NCI-H2196 treated with DMSO at 0.1 percent for 48 hours (cell line): ENCODE data around the gene GKN1.
"Not testable (repeated sequence)": the region's sequence is repeated elsewhere in the genome, so short reads cannot be mapped to it uniquely, and the experiment has no call there.

Experiments
- DNase-seq: peaks from one replicate; lab custom pipeline; 2025; ENCODE audit not compliant: unreplicated experiment; lab: John Stamatoyannopoulos, UW

Gene GKN1

DNA sequence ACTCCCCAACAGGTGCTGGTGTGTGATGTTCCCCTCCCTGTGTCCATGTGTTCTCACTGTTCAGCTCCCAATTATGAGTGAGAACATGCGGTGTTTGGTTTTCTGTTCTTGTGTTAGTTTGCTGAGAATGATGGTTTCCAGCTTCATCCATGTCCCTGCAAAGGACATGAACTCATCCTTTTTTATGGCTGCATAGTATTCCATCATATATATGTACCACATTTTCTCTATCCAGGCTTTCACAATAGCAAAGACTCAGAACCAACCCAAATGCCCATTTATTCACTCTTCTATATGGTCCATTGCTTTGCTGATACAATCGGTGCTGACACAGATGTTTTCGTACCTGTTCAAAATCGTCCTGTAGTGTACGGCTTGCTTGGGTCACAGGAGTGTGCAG lies 19.0 kb upstream of the GKN1 start:
- not testable (repeated sequence) for DNase-seq

DNA sequence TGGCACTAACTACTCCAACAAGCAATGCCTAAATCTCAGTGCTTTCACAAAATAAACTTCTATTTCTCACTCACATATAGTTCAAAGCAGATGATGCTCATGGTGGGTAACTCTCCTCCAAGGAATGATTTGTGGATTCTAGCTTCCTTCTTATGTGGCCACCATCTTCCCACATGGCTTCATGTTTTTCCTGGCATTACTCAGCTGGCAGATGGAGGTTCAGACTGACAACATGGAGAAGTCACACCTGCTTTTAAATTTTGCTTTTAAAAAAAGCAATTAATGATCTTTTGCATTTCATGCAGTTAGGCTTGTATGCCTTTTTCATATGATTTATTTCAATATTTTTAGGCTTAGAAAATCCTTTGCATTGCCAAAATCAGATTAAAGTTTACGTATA lies 15.4 kb upstream of the GKN1 start:
- DNase-seq: no peak

DNA sequence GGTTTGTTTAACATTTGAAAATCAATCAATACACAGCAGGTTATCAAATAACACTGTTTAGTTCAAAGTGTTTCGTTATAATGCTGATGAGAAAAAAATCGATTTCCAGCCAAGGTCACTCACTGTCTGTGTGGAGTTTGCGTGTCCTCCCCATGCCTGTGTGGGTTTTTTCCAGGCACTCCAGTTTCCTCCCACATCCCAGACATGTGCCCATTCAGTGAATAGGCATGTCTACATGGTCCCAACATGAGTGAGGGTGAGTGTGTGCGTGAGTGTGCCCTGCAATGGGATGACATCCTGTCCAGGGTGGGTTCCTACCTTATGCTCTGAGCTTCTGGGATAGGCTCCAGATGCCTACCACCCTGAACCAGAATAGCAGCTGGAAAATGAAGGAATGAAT lies 13.1 kb upstream of the GKN1 start:
- DNase-seq: no peak

DNA sequence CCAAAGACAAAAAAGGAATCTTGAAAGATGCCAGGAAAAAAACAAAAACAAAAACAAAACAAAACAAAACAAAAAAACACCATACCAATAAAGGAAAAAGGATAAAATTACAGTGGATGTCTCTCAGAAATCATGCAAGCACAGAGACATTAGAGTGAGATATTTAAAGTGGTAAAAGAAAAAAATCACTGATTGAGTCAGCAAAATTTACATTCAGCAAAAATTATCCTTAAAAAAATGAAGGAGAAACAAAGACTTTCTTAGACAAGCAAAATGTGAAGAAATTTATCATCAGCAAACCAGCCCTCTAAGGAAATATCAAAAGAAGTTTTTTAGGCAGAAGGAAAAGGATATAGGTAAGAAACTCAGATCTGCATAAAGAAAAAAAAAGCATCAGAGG lies 10.2 kb upstream of the GKN1 start:
- DNase-seq: no peak

DNA sequence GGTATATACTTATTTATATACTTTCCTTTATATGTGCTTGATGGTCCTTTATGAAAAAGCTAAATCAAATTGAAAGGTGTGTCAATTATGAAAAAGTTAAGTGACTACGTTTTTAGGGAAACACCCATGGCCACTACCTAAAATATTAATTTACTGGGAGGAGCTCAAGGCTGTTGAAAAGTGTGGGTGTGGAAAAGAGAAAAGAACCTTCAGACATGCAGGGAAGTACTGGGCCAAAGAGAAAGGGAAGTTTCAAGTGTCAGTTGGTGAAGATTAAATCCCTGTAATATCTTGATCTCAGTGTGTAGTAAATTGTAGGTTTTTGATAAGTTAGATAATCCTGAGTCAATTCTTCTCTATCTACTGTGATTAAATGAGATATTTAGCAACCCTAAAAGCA lies 6.2 kb upstream of the GKN1 start:
- no peak for DNase-seq

DNA sequence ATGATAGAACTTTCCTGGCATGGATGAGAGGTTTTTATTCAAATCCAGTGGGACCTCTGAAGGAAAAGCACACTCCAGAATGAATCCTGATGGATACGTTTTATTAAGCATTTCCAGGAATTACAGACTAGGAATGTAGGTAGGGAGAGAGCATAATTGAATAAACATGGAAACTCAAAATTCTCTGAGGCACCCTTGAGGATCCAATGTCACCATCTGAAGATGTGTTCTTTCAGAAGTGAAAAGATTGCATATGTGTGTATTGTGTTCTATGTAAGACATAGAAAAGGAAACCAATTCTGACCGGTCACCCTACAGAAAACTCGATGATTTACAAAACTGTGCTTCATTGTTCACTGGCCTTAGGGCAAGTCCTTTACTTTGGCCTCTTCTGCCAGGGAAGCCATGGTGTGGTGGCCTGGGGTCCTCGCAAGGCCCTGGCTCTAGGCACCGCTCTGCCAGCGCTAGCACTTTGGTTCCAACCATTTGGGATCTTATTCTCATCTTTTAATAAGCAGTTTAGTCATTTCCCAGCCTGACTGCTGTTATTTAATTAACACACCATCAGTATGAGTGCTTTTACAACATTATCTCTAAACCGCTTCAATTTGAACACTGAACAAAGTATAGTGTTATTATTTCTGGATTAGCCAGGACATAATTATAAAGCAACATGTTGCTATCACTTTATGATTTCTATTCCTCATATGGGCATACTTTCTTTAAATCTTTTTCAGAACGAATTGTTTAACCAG lies 4.5 kb upstream of the GKN1 start:
- DNase-seq: no peak

DNA sequence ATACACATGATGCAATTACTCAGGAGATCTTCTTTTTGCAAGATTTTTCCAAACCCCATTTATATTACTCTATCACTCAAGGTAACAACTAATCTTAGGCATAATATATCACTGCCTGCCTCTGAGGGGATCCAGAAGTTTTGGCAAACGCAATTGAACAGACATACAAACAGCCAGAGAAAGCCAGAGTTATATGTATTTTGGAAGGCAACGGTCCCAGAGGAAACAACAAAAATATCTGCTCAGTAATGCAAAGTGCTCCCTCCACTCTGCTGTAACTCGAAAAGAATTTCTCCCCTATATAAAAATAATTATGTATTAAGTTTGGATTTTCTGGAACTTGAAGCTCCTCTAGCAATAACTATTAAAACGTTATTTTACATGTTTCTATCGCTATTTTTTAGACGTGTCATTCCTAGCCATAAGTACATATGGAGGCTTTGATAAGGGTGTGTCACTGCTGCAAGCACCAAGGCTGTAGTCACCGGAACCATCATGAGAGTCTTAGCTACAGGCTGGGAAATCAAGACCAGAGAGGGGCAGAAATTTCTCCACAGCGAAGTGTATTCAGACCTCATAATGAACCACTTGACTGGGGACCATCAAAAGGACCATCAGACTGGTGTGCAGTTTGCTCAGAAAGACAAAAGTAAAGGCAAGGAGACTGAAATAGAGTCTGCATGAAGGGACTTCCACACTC lies 3.7 kb upstream of the GKN1 start:
- no peak for DNase-seq

DNA sequence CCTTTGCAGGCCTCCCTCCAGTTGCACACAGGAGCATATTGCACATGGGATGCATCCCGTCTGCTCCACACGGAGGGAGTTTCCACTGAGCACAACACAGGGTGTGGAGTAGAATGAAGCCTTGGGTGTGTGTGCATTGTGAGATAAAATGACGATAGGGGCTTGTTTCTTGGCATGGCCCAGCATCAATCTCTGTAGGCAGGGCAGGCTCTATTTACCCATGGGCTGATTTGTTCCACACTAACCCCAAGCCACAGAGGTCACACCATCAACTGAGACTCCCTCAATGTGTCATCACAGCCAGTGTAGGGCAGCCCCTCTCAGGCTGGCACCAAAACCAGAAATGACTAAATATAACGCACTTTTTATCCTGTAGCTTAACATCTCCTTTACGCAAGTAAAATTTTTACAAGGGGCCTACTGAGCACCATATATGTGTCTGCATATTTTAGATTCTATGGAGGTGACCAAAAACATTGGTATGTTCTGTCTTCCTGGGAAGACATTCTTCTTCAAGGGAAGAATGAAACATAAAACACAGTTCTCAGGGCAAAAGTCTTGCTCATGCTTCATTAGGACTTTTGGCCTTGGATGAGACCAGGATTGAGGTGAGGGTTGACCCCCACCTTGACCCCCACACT lies 2.7 kb upstream of the GKN1 start:
- DNase-seq: no peak

DNA sequence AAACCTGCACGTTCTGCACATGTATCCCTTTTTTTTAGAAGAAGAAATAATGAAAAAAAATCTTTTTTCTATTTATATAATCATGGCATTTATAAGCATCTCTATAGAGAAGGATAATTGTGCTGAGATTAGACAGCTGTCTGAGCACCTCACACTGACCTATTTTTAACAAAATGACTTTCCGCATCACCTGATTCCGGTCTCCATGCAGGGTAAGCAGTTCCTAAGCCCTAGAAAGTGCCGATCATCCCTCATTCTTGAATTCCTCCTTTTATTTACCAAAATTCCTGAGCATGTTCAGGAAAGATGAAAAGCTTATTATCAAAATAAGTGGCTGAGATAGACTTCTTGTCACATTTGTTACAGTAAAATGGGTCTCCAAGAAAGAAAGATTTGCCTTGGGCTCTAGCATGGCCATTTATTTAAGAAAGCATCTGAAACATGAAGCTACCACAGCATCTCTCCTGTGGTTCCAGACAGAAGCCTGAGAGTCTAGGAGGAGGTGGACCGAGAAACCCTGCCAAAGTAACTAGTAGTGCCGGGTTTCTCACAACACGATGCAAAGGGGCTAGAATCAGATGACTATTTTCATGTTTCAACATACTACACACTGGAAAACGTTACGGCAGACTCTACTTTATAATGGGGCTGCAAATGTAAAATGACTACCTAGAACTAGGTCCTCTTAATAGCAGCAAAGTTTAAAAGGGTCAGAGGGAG lies 670 bp downstream of the GKN1 start:
- no peak for DNase-seq

DNA sequence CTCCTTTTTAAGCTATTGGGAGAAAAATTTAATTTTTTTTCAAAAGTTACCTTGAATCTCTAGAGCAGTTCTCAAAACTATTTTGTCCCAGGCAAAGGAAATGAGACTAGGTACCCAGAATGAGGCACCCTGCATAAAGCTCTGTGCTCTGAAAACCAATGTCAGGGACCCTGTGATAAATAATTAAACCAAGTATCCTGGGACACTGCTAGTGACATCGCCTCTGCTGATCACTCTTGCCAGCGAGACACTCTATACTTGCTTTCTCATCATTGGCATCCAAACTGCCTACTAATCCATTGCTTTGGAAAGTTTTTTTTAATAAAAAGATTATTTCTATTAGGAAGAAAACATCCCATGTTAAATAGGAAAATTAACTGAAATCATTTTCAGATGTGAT lies 1.4 kb downstream of the GKN1 start:
- DNase-seq: no peak

DNA sequence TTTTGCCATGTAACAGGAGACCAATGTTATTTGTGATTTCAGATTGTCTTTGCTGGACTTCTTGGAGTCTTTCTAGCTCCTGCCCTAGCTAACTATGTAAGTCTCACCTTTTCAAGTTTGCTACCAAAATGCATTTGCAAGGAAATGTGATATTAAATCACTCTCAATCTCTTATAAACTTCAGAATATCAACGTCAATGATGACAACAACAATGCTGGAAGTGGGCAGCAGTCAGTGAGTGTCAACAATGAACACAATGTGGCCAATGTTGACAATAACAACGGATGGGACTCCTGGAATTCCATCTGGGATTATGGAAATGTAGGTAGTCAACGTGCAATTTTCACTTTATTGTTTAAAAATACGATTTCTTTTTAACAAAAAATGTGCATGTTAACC lies 3.0 kb downstream of the GKN1 start:
- no peak for DNase-seq

DNA sequence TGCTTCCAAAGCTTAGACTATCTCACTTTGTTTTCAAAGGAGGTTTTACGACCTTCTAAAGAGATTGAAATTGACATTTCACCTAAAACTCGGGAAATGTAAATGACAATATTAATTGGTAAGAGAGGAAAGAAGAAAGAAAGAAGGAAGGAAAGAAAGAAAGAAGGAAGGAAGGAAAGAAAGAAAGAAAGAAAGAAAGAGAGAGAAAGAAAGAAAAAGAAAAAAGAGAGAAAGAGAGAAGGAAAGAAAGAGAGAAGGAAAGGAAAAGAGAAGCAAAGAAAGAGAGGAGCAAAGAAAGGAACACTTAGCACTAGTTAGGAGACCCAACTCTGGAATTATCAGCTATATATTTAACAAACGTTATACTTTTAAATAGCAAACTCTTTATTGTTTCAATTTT lies 3.7 kb downstream of the GKN1 start:
- DNase-seq: no peak

DNA sequence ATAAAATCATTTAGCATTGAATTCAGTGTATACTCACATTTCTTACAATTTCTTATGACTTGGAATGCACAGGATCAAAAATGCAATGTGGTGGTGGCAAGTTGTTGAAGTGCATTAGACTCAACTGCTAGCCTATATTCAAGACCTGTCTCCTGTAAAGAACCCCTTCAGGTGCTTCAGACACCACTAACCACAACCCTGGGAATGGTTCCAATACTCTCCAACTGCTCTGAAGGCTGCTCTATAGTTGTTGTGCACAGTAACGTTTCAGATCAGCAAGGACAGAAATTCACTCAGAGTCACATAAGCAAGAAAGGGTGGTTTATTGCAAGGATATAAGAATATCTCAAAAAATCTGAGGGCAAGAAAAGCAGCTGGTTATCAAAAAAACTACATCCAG lies 6.5 kb downstream of the GKN1 start:
- no peak for DNase-seq

DNA sequence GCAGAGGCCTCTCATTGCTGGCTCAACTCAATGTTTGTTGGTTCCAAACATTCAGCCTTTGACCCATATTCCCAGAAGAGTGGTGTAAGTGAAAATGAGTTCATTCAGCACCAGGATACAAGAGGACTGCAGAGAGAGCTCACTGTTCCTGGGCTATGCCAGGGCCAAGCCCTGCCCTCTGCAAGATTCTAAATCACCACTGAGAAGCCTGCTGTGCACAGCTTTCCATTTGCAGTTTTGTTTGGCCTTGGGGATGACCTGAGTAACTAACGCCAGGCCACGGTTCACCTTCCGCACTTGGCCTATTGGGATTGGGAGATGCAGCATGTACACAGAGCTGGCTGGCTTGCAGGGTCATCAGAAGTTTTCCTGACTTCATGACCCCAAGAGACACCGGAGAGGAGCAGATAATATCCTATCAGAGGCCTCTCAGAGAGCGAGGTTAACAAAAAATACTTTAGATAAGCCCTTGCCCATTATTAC lies 12.6 kb downstream of the GKN1 start:
- no peak for DNase-seq

DNA sequence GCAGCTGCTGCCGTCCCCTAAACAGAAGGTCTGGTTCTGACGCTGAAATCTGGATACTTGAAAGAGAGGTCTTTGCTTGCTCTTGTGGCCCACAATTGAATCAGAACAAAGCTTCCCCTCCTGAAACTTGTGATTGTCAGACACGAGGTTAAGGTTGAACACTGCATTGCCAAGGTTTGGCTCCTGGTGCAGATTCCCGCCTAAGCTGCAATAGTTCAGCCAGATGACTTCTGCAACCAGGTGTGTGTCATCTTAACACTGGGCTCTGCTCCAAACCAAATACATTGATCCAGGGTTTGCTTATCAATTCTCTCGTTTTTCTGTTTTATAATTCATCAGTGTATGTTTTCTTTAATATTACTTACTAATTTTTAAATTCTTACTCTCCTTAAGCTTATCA lies 14.6 kb downstream of the GKN1 start:
- no peak for DNase-seq

DNA sequence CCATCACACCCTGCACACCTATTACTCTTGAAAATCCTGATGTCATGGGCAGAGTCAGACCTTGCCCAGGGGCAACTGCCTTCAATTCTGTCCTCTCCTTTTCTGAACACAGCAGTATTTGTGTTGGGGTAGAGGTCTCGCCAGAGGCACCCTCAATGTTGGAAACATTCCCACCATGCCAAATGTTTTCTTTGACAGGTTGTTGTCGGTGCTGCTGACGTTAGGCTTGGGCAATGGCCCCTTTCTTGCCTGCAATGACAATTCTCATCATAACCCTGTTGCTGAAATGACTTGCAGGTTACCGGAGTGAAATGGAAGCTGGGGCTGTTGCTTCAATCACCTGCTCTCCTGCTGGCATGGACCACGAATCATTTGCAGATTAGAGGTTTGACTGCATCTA lies 17.9 kb downstream of the GKN1 start:
- no peak for DNase-seq

DNA sequence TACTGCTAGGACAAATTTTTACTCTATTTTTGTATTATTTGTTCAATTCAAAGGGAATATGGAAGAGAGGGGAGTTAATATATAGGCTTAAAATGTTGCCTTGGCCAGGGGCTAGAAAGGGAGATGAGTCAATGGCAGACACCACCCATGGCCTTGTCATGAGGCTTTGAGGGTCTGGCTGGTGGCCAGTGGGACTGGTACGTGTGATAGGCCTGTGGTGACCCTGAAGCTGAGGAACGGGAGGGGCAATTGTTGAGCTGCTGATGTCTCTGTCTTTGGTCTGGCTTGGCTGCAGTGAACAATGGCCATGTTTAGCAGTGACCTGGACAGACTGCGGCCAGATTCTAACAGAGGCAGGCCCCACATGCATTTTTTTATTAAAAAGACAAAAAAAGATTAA lies 18.5 kb downstream of the GKN1 start:
- DNase-seq: no peak

DNA sequence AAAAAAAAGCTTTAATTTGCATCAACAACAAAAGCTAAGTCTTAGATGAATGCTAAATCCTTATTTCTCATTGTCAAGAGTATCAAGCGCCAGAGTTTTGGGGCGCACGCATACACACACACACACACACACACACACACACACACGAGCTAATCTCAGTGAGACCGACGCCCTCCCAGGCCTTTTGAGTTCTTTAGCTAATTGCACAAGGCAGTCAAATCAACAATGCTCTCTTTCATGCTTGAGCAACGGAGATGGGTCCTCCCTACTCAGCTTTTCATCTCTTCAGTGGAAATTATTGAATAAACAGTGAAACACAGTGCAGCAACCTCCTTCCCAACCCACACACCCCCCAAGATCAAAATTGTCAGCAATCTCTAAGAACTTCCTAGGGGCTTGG lies 19.2 kb downstream of the GKN1 start:
- no peak for DNase-seq

DNA sequence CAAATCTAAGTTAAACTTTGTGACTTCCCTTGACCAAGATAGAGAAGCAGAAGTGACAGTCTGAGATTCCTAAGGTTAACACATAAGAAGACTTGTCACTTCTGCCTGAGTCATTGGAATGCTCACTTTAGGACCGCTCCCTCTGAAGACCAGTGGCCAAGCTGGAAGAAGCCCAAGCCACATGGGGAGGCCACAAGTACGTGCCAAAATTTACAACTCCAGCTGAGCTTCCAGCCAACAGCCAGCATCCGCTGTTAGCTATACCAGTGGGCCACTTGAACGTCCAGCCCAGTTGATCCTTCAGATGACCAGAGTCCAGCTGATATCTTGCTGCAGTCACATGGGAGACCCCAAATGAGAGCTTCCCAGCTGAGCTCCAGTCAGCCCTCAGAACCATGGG lies 20.4 kb downstream of the GKN1 start:
- DNase-seq: no peak

DNA sequence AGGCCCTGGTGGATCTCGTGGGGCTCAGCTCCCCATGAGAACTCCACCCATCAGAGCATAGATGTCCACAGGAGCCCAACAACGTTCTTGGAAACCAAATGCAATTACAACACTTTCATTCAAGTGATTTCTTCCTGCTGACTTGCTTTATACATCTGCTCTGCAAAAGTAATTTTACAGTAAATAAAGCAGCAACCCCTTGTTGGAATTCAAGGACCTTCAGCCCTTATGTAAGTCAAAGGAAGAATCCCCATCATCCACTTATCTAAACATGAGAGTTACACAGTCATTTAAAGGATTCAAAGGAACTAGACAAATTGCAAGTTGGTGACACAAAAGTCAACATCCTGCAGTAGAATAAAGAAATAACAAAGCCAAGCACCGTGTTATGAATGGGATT lies 21.5 kb downstream of the GKN1 start:
- no peak for DNase-seq

DNA sequence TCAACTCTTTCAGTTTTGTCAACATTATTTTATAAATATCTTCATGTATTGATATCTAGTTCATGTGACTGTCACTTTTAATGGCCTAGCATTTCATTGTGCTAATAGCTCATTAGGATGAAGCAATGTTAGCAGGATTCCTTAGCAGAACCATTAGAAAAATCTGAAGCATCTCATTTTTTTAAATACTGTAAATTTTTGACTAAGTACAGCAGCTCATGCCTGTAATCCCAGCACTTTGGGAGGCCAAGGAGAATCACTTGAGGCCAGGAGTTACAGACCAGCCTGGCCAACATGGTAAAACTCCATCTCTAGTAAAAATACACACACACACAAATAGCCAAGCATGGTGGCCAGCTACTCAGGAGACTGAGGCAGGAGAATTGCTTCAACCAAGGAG lies 23.0 kb downstream of the GKN1 start:
- DNase-seq: no peak

DNA sequence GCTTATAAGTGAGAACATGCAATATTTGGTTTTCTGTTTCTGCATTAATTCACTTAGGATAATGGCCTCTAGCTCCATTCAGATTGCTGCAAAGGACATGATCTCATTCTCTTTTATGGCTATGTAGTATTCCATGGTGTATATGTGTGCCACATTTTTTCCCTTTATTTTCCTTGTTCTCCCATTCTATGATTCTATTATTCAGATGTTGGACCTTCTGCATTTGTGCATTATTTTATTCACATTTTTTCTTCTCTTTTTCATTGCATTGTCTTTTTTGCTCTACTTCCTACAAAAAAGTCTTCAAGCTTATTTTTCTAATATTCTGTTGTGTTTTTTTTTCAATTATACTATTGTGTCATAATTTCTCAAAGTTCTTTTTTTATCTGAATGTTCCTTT lies 27.4 kb downstream of the GKN1 start:
- DNase-seq: no peak
